ENCODE results near the gene DYNLRB2. TPM values are rescaled to one million over a fixed set of nuclear protein-coding genes. Genes with fewer than 3 reads are reported as not detected.

Gene DYNLRB2
- total and polyA plus RNA-seq, 9 of the 15 experiments (the other 6 are each of a cell fraction or from before 2014, with no cell fraction given): not detected

DNA sequence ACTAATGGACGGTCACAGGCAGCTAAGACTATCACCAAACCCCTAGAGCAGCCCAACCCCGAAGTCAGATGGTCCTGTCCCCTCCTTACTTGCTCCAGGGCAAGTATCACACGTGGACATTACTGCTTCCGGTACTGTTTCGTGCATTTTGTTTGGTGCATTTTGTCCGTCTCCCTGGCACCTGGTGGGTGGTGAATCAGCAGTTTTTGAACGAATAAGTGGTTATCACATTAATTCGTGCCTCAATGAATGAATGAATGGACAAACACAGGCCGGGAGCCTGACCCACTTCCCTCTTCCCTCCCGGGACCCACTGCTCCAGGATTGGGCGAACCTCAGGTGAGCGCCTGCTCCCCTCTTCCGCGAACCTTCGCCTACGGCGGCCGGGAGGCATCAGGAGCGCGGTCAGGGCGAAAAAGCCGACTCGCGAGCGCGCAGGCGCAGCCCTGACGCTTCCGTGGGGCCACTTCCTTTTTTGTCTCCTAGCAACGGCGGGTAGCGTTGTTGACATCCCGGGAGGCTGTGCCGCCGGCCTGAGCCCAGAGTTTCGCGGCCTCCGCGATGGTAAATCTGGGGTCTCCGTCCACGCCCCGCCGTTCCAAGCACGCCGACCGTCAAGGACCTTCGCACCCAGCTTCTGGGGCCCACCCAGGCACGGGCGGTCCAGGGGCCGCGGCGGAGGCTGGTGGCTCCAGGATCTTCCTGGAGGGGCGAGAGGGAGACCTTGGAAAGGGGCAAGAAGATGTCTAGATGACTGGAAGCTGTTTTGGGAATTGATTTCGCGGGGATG lies at the start of gene DYNLRB2 (continued):
- TF ChIP-seq, protein P1, sequence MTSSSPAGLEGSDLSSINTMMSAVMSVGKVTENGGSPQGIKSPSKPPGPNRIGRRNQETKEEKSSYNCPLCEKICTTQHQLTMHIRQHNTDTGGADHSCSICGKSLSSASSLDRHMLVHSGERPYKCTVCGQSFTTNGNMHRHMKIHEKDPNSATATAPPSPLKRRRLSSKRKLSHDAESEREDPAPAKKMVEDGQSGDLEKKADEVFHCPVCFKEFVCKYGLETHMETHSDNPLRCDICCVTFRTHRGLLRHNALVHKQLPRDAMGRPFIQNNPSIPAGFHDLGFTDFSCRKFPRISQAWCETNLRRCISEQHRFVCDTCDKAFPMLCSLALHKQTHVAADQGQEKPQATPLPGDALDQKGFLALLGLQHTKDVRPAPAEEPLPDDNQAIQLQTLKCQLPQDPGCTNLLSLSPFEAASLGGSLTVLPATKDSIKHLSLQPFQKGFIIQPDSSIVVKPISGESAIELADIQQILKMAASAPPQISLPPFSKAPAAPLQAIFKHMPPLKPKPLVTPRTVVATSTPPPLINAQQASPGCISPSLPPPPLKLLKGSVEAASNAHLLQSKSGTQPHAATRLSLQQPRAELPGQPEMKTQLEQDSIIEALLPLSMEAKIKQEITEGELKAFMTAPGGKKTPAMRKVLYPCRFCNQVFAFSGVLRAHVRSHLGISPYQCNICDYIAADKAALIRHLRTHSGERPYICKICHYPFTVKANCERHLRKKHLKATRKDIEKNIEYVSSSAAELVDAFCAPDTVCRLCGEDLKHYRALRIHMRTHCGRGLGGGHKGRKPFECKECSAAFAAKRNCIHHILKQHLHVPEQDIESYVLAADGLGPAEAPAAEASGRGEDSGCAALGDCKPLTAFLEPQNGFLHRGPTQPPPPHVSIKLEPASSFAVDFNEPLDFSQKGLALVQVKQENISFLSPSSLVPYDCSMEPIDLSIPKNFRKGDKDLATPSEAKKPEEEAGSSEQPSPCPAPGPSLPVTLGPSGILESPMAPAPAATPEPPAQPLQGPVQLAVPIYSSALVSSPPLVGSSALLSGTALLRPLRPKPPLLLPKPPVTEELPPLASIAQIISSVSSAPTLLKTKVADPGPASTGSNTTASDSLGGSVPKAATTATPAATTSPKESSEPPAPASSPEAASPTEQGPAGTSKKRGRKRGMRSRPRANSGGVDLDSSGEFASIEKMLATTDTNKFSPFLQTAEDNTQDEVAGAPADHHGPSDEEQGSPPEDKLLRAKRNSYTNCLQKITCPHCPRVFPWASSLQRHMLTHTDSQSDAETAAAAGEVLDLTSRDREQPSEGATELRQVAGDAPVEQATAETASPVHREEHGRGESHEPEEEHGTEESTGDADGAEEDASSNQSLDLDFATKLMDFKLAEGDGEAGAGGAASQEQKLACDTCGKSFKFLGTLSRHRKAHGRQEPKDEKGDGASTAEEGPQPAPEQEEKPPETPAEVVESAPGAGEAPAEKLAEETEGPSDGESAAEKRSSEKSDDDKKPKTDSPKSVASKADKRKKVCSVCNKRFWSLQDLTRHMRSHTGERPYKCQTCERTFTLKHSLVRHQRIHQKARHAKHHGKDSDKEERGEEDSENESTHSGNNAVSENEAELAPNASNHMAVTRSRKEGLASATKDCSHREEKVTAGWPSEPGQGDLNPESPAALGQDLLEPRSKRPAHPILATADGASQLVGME (CRISPR knock-in tag; IDR thresholded peaks at IDR 0.05): no peak; the same call in 1 of the 2 replicates
- no peak for TF ChIP-seq ZNF124 (CRISPR knock-in tag; IDR thresholded peaks at IDR 0.05)
- peak; percentile 6 for TF ChIP-seq NFYB (IDR thresholded peaks at IDR 0.05; ENCODE audit: extremely low read depth, insufficient read length)
- peak; percentile 43; the same call in 1 of the 2 replicates for TF ChIP-seq TARDBP (IDR thresholded peaks at IDR 0.05)
- TF ChIP-seq ARID2 (IDR thresholded peaks at IDR 0.05): no peak
- TF ChIP-seq ILF3 (IDR thresholded peaks at IDR 0.05; ENCODE audit: borderline replicate concordance): no peak
- TF ChIP-seq KLF6 (CRISPR knock-in tag; IDR thresholded peaks at IDR 0.05; ENCODE audit: borderline replicate concordance): no peak
- TF ChIP-seq ZNF212 (CRISPR knock-in tag; IDR thresholded peaks at IDR 0.05): no peak
- TF ChIP-seq CBFA2T3 (IDR thresholded peaks at IDR 0.05): no peak
- TF ChIP-seq, protein P2, sequence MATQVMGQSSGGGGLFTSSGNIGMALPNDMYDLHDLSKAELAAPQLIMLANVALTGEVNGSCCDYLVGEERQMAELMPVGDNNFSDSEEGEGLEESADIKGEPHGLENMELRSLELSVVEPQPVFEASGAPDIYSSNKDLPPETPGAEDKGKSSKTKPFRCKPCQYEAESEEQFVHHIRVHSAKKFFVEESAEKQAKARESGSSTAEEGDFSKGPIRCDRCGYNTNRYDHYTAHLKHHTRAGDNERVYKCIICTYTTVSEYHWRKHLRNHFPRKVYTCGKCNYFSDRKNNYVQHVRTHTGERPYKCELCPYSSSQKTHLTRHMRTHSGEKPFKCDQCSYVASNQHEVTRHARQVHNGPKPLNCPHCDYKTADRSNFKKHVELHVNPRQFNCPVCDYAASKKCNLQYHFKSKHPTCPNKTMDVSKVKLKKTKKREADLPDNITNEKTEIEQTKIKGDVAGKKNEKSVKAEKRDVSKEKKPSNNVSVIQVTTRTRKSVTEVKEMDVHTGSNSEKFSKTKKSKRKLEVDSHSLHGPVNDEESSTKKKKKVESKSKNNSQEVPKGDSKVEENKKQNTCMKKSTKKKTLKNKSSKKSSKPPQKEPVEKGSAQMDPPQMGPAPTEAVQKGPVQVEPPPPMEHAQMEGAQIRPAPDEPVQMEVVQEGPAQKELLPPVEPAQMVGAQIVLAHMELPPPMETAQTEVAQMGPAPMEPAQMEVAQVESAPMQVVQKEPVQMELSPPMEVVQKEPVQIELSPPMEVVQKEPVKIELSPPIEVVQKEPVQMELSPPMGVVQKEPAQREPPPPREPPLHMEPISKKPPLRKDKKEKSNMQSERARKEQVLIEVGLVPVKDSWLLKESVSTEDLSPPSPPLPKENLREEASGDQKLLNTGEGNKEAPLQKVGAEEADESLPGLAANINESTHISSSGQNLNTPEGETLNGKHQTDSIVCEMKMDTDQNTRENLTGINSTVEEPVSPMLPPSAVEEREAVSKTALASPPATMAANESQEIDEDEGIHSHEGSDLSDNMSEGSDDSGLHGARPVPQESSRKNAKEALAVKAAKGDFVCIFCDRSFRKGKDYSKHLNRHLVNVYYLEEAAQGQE (IDR thresholded peaks at IDR 0.05; ENCODE audit: borderline replicate concordance): no peak
- TF ChIP-seq, protein P2 (CRISPR knock-in tag; IDR thresholded peaks at IDR 0.05; ENCODE audit: low read depth): 0 out of 2 replicates have a peak, but pooled peaks have one; percentile 22
- TF ChIP-seq, protein P3, sequence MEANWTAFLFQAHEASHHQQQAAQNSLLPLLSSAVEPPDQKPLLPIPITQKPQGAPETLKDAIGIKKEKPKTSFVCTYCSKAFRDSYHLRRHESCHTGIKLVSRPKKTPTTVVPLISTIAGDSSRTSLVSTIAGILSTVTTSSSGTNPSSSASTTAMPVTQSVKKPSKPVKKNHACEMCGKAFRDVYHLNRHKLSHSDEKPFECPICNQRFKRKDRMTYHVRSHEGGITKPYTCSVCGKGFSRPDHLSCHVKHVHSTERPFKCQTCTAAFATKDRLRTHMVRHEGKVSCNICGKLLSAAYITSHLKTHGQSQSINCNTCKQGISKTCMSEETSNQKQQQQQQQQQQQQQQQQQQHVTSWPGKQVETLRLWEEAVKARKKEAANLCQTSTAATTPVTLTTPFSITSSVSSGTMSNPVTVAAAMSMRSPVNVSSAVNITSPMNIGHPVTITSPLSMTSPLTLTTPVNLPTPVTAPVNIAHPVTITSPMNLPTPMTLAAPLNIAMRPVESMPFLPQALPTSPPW (CRISPR knock-in tag; IDR thresholded peaks at IDR 0.05): peak; percentile 53; the same call in 1 of the 2 replicates
- TF ChIP-seq ZNF239 (CRISPR knock-in tag; IDR thresholded peaks at IDR 0.05): no peak
